Central memory CD8-positive, alpha-beta T cell (primary cell): Measurements from ENCODE around the gene KMT5B.

Experiments
- ATAC-seq: fragments of 150-1000 bp; cut with Tn5 transposase; replicated peaks from 2 replicates; pipeline ENCODE4 v1.10.0; 2022; ENCODE audit warnings: mild to moderate bottlenecking, moderate FRiP score, moderate number of reproducible peaks; ENCODE audit not compliant: poor library complexity, severe bottlenecking; ENCODE audit errors: extremely low read depth
- DNase-seq, 2 donors: peaks; one replicate each; pipeline ENCODE4 v3.0.0; 2021; ENCODE audit warnings: low spot score in 2 of 2
- H3K27ac Mint-ChIP-seq: one replicate; pipeline ENCODE4 v1.8.0; 2022; ENCODE audit warnings: low read depth, mild to moderate bottlenecking, moderate library complexity, mixed read lengths
- H3K27me3 Mint-ChIP-seq: one replicate; pipeline ENCODE4 v1.8.0; 2022; ENCODE audit warnings: mixed read lengths
- H3K36me3 Mint-ChIP-seq: one replicate; pipeline ENCODE4 v1.8.0; 2022; ENCODE audit warnings: mild to moderate bottlenecking, moderate library complexity, mixed read lengths; ENCODE audit not compliant: insufficient read depth
- H3K4me1 Mint-ChIP-seq: one replicate; pipeline ENCODE4 v1.8.0; 2022; ENCODE audit warnings: mixed read lengths
- H3K4me3 Mint-ChIP-seq: one replicate; pipeline ENCODE4 v1.8.0; 2022; ENCODE audit warnings: mild to moderate bottlenecking, moderate library complexity, mixed read lengths
- H3K9me3 Mint-ChIP-seq: one replicate; pipeline ENCODE4 v1.8.0; 2022; ENCODE audit warnings: mixed read lengths

The KMT5B gene

DNA sequence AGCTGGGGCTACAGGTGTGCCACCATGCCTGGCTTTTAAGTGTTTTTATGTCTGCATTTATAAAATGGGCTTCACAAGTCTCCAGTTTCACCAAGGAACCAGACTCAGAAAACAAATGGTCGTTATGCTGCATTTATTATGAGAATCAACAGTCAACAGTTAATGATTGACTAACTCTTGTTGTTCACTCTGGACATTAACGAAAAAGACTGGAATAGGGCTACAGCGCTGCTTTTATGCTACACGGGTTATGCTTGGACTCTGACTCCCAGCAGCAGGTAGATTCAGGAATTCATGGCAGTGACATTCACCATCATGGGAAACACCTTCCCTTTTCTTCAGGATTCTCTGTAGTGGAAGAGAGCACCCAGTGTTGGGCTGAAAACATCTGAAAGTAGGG is 47.5 kb downstream of the KMT5B start:
- peaks cover 42% of the 10 kb centered on the region for H3K36me3 Mint-ChIP-seq
- no peaks in the 10 kb centered on the region for H3K27me3 Mint-ChIP-seq
- H3K27ac Mint-ChIP-seq = no peak overlapping the region

DNA sequence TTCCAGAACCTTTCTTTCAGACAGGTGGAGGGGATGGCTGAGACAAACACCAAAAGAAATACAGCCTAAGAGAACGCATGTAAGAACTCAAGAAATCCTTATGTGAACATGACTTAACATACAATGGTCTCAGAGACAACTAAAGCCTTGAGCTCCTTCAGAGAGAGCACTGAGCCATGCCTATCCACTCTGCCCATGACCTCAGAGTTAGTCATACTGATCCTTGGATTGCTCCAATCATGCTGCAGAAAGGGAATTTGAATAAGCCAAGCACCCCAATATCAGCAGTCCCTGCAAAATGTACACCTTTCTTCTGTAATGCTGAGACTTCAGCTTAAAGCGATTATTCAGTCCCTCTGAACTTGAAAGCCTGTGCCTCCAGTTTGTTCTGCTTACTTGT is 48.7 kb downstream of the KMT5B start:
- Mint-ChIP-seq H3K4me1 (no peaks in the 10 kb centered on the region), H3K9me3 (no peaks in the 10 kb centered on the region), H3K4me3 (no peak overlapping the region), H3K27me3 (no peaks in the 10 kb centered on the region), H3K27ac (no peak overlapping the region), H3K36me3 (peaks cover 36% of the 10 kb centered on the region)
- DNase-seq (no peak), ATAC-seq (no peak)

More for the DNA sequence above, 47.5 kb downstream of the KMT5B start:
- Mint-ChIP-seq H3K4me3 (no peak overlapping the region), H3K4me1 (no peaks in the 10 kb centered on the region), H3K9me3 (no peaks in the 10 kb centered on the region)
- ATAC-seq (no peak), DNase-seq (no peak)

DNA sequence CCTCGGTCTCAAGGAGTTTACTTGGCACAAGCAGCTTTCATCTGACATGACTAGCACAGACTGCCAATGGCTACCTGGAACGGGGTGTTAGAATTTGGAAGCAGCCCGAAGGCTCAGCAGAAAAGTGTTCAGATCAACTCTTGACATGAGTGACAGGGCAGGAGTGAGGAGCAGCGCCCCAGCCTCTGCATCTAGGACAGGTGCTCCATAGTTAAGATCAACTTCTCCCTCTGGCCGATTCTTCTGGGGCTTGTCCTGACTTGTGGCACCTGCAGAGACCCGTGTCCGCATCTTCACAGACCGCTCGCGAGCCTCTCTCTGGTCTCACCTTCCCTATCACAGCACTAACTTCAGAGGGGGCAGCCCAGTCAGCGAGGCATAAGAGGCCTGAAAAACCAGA is 49.4 kb downstream of the KMT5B start:
- DNase-seq (no peak), ATAC-seq (no peak)
- Mint-ChIP-seq H3K36me3 (peaks cover 36% of the 10 kb centered on the region), H3K4me3 (no peak overlapping the region), H3K27me3 (no peaks in the 10 kb centered on the region), H3K27ac (no peak overlapping the region), H3K4me1 (no peaks in the 10 kb centered on the region), H3K9me3 (no peaks in the 10 kb centered on the region)

DNA sequence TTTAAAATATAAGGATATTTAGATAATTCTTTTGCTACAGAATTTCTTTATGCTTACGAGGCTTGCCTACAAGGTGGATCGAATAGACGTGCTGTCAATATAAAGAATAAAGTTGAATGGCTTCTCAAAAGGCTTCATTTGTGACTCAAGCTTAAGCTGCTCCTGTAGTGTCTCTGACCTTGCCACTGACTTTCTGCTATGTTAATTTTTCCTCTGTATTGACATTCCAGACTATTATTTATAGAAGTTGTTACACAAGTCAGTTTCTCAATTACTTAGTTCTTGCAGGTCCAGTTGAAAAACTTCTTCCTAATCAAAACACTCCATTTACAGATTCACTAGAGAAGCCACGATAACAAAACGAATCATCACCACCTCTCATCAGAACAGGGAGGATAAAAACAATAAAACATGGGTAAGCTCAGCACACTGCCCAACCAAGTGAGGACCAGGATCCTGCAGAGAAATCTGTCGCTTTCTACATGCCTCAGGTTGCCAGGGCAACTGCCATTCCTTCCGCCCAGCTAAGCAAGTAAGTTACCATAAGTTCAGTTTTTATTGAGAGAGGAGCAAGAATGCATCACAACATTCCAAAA is 52.9 kb downstream of the KMT5B start:
- DNase-seq (no peak), ATAC-seq (no peak)
- Mint-ChIP-seq H3K27ac (no peak overlapping the region), H3K9me3 (no peaks in the 10 kb centered on the region), H3K4me3 (no peak overlapping the region), H3K36me3 (peaks cover 27% of the 10 kb centered on the region), H3K4me1 (no peaks in the 10 kb centered on the region), H3K27me3 (no peaks in the 10 kb centered on the region)

DNA sequence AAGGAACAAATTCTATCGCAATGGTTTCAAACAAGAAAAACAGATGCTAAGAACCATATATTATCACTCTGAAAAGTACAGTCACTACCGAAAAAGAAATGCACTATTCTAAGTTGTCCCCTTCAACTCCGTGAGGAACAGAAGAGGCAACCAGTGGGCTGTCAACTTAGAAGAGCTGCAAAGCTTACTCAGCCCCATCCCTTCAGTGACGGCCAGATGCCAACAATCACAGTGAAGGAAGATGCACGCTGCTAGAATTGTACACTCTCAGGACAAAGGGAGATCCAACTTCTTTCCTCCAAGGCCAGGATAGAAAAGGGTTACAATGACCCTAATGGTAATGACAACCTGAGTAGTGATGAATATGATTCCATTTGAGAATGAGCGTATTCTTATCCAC is 53.4 kb downstream of the KMT5B start:
- no peak for DNase-seq
- ATAC-seq = no peak
- Mint-ChIP-seq H3K27me3 (no peaks in the 10 kb centered on the region), H3K9me3 (no peaks in the 10 kb centered on the region), H3K36me3 (peaks cover 29% of the 10 kb centered on the region), H3K4me3 (no peak overlapping the region), H3K27ac (no peak overlapping the region), H3K4me1 (no peaks in the 10 kb centered on the region)

DNA sequence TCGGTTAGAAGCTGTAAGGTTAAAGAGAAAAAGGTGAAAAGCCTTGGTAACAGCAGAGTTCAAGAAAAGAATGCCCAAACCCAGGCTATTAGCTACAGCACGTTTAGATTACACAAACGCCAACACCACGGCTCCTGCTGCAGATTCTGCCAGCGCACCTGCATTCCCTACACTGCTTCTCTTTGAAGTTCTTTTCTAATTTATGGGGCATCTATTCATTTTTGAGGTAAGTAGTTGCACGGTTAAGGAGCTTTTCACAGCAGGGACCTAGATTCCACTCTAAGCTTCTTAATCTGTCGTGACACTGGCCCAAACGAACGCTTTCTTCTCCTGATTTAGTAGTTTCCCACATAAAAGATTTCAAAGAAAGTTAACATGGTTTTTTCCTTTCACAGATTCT is 53.9 kb downstream of the KMT5B start:
- Mint-ChIP-seq H3K27ac (no peak overlapping the region), H3K36me3 (peaks cover 28% of the 10 kb centered on the region), H3K27me3 (no peaks in the 10 kb centered on the region), H3K4me3 (no peak overlapping the region), H3K9me3 (no peaks in the 10 kb centered on the region), H3K4me1 (no peaks in the 10 kb centered on the region)
- no peak for DNase-seq
- ATAC-seq = no peak

DNA sequence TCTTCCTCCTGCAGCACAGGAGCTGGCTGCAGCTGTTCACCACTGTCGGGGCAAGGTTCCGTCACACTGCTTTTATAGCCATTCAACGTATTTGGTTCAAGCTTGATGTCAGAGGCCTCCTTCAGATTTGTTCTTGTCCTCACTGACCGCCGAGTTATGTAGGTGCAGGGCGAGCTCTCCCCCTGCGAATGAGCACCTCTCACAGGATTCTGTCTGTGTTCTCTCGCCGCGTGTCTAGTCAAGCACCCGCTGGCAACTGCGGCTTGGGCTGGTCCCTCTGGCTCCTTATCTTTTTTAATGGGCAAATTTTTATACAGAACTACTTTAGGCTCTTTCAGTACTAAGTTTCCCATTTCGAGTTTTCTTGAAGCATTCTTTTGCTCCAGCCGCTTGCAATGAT is 54.5 kb downstream of the KMT5B start:
- ATAC-seq = no peak
- Mint-ChIP-seq H3K27ac (no peak overlapping the region), H3K4me1 (no peaks in the 10 kb centered on the region), H3K4me3 (no peak overlapping the region), H3K36me3 (peaks cover 27% of the 10 kb centered on the region), H3K27me3 (no peaks in the 10 kb centered on the region), H3K9me3 (no peaks in the 10 kb centered on the region)
- DNase-seq = no peak

DNA sequence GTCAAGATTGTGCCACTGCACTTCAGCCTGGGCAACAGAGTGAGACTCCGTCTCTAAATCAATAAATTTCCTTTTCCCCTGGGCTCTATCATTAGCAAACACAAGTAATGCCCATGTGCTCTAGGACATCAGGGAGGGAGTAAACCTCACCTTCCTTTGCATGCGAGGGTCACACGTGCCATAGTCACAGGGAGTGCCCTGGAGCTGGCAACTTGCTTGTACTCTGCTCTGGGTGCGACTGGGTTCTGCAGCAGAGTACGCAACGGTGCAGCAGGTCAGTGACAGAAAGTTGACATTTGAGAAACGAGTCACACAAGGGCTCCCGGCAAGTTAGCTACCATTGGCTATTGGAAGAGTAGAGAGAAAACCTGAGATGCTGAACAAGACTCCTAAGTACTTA is 59.4 kb downstream of the KMT5B start:
- Mint-ChIP-seq H3K27ac (no peak overlapping the region), H3K27me3 (no peaks in the 10 kb centered on the region), H3K36me3 (peaks cover 18% of the 10 kb centered on the region), H3K9me3 (no peaks in the 10 kb centered on the region), H3K4me1 (no peaks in the 10 kb centered on the region), H3K4me3 (no peak overlapping the region)
- ATAC-seq (no peak), DNase-seq (no peak)

DNA sequence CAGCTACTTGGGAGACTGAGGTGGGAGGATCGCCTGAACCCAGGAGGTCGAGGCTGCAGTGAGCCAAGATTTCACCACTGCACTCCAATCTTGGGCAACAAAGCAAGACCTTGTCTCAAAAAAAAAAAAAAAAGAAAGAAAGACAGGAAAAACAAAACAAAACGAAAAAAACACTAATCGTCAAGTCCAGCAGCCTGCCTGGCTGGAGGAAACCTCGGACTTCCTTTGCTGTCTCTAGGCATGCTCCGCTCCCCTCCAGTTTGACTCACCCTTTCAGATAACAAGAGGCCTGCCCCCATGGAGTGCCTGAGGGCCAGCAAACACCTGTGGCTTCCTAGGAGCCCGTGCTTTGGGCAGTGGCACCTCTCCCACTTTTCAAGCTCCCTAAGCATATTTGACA is 63.1 kb downstream of the KMT5B start:
- DNase-seq (no peak), ATAC-seq (no peak)
- H3K27me3 Mint-ChIP-seq = peaks cover 7% of the 10 kb centered on the region
- H3K4me3 Mint-ChIP-seq = no peak overlapping the region
- H3K27ac Mint-ChIP-seq = no peak overlapping the region
- peaks cover 2% of the 10 kb centered on the region for H3K36me3 Mint-ChIP-seq
- H3K4me1 Mint-ChIP-seq = no peaks in the 10 kb centered on the region
- no peaks in the 10 kb centered on the region for H3K9me3 Mint-ChIP-seq

DNA sequence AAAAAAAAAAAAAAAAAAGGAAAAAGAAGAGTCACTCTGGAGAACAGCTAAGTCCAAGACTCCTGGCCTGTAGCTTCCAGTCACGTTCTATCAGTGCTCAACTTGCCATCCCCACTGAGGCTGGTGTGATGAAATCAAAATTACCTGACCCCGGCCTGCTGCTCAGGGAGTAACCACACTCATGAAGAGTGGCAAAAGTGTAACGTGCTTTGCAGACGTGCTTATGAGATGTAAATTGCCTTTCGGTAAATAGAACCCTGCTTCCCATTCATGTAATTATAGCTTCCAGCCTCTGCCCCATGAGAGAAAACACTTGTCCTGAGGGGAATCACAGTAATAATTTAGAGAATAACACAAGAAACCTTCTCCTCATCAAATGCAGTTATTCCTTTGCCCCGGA is 63.7 kb downstream of the KMT5B start:
- H3K27me3 Mint-ChIP-seq = peaks cover 7% of the 10 kb centered on the region
- no peak for DNase-seq
- no peaks in the 10 kb centered on the region for H3K9me3 Mint-ChIP-seq
- ATAC-seq = no peak
- no peak overlapping the region for H3K4me3 Mint-ChIP-seq
- H3K27ac Mint-ChIP-seq = no peak overlapping the region
- H3K4me1 Mint-ChIP-seq = no peaks in the 10 kb centered on the region
- peaks cover 2% of the 10 kb centered on the region for H3K36me3 Mint-ChIP-seq

DNA sequence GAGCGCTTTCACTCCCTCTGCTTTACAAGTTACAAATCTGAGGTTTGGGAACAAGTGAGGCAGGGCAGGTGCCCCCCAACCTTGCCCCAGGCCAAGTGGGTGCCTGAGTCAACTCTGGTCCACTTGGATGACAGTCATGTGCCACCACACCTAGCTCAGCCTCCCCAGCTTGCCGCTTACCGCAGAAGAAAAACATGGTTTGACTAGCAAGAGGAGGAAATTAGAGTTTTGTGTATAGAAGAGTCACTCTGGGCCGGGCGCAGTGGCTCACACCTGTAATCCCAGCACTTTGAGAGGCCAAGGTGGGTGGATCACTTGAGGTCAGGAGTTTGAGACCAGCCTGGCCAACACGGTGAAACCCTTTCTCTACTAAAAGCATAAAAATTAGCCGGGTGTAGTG is 64.2 kb downstream of the KMT5B start:
- no peak overlapping the region for H3K27ac Mint-ChIP-seq
- H3K36me3 Mint-ChIP-seq = peaks cover 2% of the 10 kb centered on the region
- H3K4me3 Mint-ChIP-seq = no peak overlapping the region
- H3K9me3 Mint-ChIP-seq = no peaks in the 10 kb centered on the region
- H3K27me3 Mint-ChIP-seq = peaks cover 7% of the 10 kb centered on the region
- H3K4me1 Mint-ChIP-seq = no peaks in the 10 kb centered on the region
- no peak for ATAC-seq
- DNase-seq = no peak

DNA sequence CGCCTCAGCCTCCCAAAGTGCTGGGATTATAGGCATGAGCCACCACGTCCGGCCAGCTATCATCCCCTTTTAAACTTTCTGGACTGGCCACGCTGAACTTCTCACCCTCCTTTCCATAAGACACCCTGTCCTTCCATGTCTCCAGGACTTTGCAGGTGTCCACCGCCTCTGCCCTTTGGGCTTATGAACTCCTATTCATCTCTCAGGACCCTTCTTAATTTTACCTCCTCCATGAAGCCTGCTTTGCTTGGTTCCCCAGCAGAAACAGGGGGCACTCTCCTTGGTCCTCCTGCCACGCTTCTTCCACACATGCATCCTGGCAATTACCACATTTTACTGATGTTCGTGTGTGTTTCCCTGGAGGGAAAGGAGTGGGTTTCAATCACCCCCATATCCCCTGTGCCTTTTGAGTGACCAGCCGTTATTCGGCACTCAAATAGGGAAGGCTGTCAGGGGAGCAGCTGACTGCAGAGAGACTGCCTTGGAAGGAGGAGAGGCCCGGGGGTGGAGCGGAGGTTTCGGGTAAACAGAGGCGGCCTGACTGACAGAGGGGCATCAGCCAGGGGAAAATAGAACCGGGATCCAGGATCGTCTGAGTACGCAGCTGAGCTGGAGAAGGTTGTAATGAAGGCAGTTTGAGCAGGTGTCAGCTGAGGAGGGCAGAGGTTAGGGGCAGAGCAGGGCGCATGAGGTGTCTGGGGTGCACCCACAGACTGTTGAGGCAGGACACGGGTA is 64.9 kb downstream of the KMT5B start:
- Mint-ChIP-seq H3K9me3 (no peaks in the 10 kb centered on the region), H3K4me1 (no peaks in the 10 kb centered on the region), H3K36me3 (peaks cover 2% of the 10 kb centered on the region), H3K27ac (no peak overlapping the region), H3K27me3 (peaks cover 7% of the 10 kb centered on the region), H3K4me3 (no peak overlapping the region)
- DNase-seq (no peak), ATAC-seq (no peak)

DNA sequence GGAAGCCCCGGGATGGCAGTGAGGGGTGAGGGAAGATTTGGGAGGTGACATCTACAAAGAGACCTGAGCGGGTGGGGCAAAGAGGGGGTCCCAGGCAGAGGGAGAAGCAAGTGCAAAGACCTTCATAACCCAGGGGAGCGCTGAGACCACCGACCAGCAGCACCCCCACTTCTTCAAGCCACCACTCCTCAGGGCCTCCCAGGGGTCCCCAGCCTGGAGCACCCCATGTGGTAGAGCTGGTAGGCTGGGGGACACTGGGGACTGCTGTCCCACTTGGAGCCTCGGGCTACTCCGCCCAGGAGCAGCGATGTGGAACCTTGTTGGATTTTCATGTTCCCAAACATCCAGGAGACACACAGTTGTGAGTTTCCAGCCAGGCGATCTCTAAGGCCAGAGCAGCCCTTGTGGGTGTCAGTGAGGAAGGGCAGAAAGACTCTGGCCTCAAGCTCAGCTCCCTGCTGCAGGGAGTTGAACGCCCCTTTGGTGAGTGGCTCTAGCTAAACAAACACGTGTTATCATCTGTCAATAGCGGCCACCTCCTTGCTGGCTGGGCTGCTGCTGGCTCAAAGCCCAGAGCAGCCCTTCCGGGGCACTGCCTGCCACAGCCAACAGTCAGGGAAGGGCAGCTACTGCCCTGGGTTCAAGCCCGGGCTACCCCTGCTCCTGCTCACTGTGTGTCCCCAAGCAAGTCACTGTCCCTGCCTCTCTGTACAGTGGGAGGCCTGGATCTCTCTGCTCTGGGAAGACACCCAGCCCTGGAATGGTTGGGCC is 66.2 kb downstream of the KMT5B start:
- ATAC-seq (no peak), DNase-seq (no peak)
- H3K4me1 Mint-ChIP-seq = no peaks in the 10 kb centered on the region
- no peak overlapping the region for H3K4me3 Mint-ChIP-seq
- peaks cover 2% of the 10 kb centered on the region for H3K36me3 Mint-ChIP-seq
- no peak overlapping the region for H3K27ac Mint-ChIP-seq
- H3K9me3 Mint-ChIP-seq = no peaks in the 10 kb centered on the region
- peaks cover 7% of the 10 kb centered on the region for H3K27me3 Mint-ChIP-seq
